Measurements from ENCODE around the gene RAB43. TPM values are rescaled to one million over a fixed set of nuclear protein-coding genes. Genes with fewer than 3 reads are reported as not detected.

Gene RAB43
- 63.6 and 72.1 TPM in 2 replicates for total RNA-seq

DNA sequence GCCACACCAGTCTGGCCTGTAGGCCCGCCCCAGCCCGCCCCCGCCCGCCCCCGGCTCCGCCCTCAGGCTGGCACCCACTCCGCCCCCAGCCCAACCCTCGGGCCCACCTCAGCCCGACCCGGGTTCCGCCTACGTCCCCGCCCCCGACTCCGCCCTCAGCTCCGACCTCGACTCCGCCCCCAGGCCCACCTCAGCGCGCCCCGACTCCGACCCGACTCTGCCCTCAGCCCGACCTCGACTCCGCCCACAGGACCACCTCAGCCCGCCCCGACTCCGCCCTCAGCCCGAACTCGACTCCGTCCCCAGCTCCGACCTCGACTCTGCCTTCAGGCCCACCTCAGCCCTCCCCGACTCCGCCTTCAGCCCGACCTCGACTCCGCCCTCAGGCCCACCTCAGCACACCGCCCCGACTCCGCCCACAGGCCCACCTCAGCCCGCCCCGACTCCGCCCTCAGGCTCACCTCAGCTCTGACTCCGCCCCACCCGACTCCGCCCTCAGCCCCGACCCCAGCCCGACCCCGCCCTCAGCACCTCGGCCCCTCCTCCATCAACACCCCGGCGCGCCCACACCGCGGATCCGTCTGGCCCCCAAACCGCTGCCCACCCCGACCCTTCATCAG lies at the start of gene RAB43:
Gene RAB43 (minus strand): TSS at position 13 of the 620 bp plus-strand sequence. CDS start 315 bp downstream, outside the sequence.

DNA sequence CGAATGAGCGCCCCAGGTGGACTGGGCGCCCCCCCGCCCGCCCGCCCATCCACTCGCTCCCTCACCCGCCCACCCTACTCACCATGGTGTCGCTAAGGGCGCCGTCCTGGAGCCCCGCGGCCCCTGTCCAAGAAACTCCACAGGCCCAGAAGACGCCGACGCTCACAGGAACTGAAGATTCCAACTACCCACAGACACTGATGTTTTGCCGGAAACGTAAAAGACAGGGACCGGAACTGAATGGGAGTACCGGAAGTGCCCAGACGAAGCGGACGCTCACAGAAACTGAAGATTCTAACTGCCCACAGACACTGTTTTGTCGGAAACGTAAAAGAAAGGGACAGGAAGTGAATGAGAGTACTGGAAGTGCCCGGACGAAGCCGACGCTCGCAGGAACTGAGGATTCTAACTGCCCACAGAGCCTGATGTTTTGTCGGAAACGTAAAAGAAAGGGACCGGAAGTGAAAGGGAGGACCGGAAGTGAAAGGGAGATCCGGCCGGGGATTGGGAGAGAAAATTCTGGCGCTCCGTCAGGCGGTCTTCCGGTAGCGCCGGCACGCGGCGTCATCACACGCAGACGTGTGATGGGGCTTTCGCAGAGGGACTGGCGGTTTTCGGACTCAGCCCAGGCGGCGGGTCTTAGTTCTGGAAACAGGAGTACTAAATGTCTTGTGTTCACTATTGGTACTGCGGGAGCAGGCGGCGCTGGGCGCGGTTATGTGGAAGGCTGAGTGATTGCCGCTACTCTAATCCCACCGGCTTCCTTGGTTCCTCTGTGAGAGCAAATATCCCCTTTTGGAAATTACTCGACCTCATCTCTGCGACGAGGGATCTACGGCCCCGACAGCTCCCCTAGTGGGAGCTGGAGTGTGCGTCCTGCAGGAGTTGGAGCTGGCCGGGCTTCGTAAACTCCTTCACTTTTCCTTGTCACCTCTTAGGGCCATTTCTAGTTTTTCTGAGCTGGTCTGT lies 39.6 kb upstream of the RAB43 start, which contains the start of gene ISY1:
Gene ISY1 (minus strand): TSS at position 173 of the 969 bp plus-strand sequence. CDS start 88 bp downstream, at position 85.

GRCh38 chr3:129060276-129061022 lies 61.2 kb downstream of the RAB43 start, which contains the start of gene GP9:
GP9 (plus strand) TSS chr3:129060779; CDS start chr3:129061740, 961 bp downstream.

Other genes starting within 250 kb of the RAB43 start
- gene ACAD9, start 242.2 kb downstream of the RAB43 start, total RNA-seq: 30.8 and 30.9 TPM in 2 replicates
- 1.0 and 1.3 TPM in 2 replicates for gene CFAP92, start 127.7 kb downstream of the RAB43 start, total RNA-seq
- gene EFCC1, start 120.5 kb downstream of the RAB43 start, total RNA-seq: 5.2 and 8.5 TPM in 2 replicates
- gene GP9, start 61.0 kb downstream of the RAB43 start, total RNA-seq: 0.11 TPM in 1 of 2 replicates, not detected in the other
- gene ISY1, start 39.3 kb upstream of the RAB43 start, total RNA-seq: 58.1 and 67.2 TPM in 2 replicates
- 303 and 305 TPM in 2 replicates for gene CNBP, start 62.1 kb upstream of the RAB43 start, total RNA-seq
- gene COPG1, start 127.8 kb upstream of the RAB43 start, total RNA-seq: 173 and 221 TPM in 2 replicates
- gene HMCES, start 157.1 kb upstream of the RAB43 start, total RNA-seq: 22.4 and 23.7 TPM in 2 replicates